Measurements from ENCODE around the gene TBX1.

TBX1 gene

GRCh38 chr22:19753996-19754700 is 6.4 kb upstream of the TBX1 start:
- in situ Hi-C loops (cut with MboI; ENCODE audit: low pct_unique_long_range_greater_than_20kb, low sequenced_read_pairs, unreplicated experiment): no loop called here
- TF ChIP-seq CTCF (IDR thresholded peaks at IDR 0.05; ENCODE audit: extremely low read depth, insufficient read depth, missing control alignments): no peak
- no peak for DNase-seq (ENCODE audit: low spot score)

GRCh38 chr22:19754701-19755144 is 5.9 kb upstream of the TBX1 start:
- no peak for DNase-seq (ENCODE audit: low spot score)
- in situ Hi-C loops (cut with MboI; ENCODE audit: low pct_unique_long_range_greater_than_20kb, low sequenced_read_pairs, unreplicated experiment): no loop called here
- no peak for TF ChIP-seq CTCF (IDR thresholded peaks at IDR 0.05; ENCODE audit: extremely low read depth, insufficient read depth, missing control alignments)

GRCh38 chr22:19755145-19755710 is 5.3 kb upstream of the TBX1 start:
- in situ Hi-C loops (cut with MboI; ENCODE audit: low pct_unique_long_range_greater_than_20kb, low sequenced_read_pairs, unreplicated experiment): no loop called here
- no peak for TF ChIP-seq CTCF (IDR thresholded peaks at IDR 0.05; ENCODE audit: extremely low read depth, insufficient read depth, missing control alignments)

GRCh38 chr22:19755722-19756287 is 4.8 kb upstream of the TBX1 start:
- peak; percentile 59 for DNase-seq (ENCODE audit: low spot score)
- no peak for TF ChIP-seq CTCF (IDR thresholded peaks at IDR 0.05; ENCODE audit: extremely low read depth, insufficient read depth, missing control alignments)
- in situ Hi-C loops (cut with MboI; ENCODE audit: low pct_unique_long_range_greater_than_20kb, low sequenced_read_pairs, unreplicated experiment): no loop called here

More at GRCh38 chr22:19755145-19755710, 5.3 kb upstream of the TBX1 start:
- peak; percentile 49 for DNase-seq (ENCODE audit: low spot score)

- in situ Hi-C loops (cut with MboI; ENCODE audit: low pct_unique_long_range_greater_than_20kb, low sequenced_read_pairs, unreplicated experiment): no loop called here
Measured at GRCh38 chr22:19756288-19757128, 4.1 kb upstream of the TBX1 start.

More at GRCh38 chr22:19756288-19757128, 4.1 kb upstream of the TBX1 start:
- peak; percentile 72 for TF ChIP-seq CTCF (IDR thresholded peaks at IDR 0.05; ENCODE audit: extremely low read depth, insufficient read depth, missing control alignments)
- peak; percentile 89 for DNase-seq (ENCODE audit: low spot score)

Measured in GM13977 (cell line).